Motor neuron (in vitro differentiated cells): ENCODE results near the gene EPOP. TPM values are rescaled to one million over a fixed set of nuclear protein-coding genes. Genes with fewer than 3 reads are reported as not detected.
"Not testable (repeated sequence)": the region's sequence is repeated elsewhere in the genome, so short reads cannot be mapped to it uniquely, and the experiment has no call there.

Experiments used
- ATAC-seq, 8 experiments: fragments of 200-7000 bp; cut with Tn5 transposase; replicated peaks in 6 of 8; 2 replicates each; pipeline ENCODE4 v1.8.0; 2021; ENCODE audit warnings: mild to moderate bottlenecking in 8 of 8, moderate library complexity in 8 of 8
- H3K27ac ChIP-seq, 2 donors: fragments of 250-450 bp; sonication (Bioruptor Pico); 2 replicates each; pipeline ENCODE4 v1.9.0; 2021; ENCODE audit warnings: antibody characterized with exemption in 2 of 2, mild to moderate bottlenecking in 2 of 2, moderate library complexity in 1 of 2
- H3K4me1 ChIP-seq, 2 donors: fragments of 250-450 bp; sonication (Bioruptor Pico); replicated peaks in 1 of 2; 2 replicates each; pipeline ENCODE4 v1.6.1; 2021; ENCODE audit warnings: antibody characterized with exemption in 2 of 2, mild to moderate bottlenecking in 2 of 2, moderate library complexity in 1 of 2
- H3K4me3 ChIP-seq, 5 donors: fragments of 250-450 bp; sonication (Bioruptor Pico); 2 replicates each; pipeline ENCODE4 v1.9.0; 2021; ENCODE audit warnings: antibody characterized with exemption in 5 of 5, mild to moderate bottlenecking in 5 of 5, moderate library complexity in 4 of 5
- WGBS, 10 experiments: fragments of 450-650 bp; shearing (Covaris generic); methylation state at CpG; one replicate each; pipeline ENCODE4 v1.0.0; 2022; 5-methylcytosine and 5-hydroxymethylcytosine counted together
- in situ Hi-C, 9 experiments: fragments of 400-800 bp; cut with MboI; loops; one replicate each; pipeline ENCODE4 v1.15.0; 2021; ENCODE audit warnings: low sequenced_read_pairs in 9 of 9, low pct_unique_long_range_greater_than_20kb in 2 of 9; ENCODE audit not compliant: unreplicated experiment in 9 of 9
- total RNA-seq, 8 experiments: library from RNA; unstranded; fragments of 300-600 nt; gene quantifications; 2 replicates each; pipeline versions ENCODE4 v1.2.3 to v1.2.4, GENCODE V29; 2022

Gene EPOP
- total RNA-seq, 8 experiments from 2014 or later = 0.60 to 8.8 (median 1.4) TPM

DNA sequence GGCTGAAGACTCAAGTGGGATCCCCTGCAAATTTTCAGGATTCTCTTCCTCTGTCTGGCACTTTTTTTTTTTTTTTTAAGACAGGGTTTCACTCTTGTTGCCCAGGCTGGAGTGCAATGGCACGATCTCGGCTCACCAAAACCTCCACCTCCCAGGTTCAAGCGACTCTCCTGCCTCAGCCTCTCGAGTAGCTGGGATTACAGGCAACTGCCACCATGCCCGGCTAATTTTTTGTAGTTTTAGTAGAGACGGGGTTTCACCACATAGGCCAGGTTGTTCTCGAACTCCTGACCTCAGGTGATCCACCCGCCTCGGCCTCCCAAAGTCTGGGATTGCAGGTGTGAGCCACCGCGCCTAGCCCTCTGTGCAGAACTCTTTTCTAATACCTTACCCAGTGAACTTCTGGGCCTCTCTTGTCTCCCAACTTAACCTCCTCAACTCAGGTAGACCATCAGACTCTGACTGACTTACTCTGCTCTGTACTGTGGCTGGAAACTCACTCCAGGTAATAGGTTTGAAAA is 24.0 kb downstream of the EPOP start:
- in situ Hi-C loops = loop anchor here in 4 of 9 experiments (25.0 kb wide), 3 partner anchors 88 to 138 kb away; no protein-coding TSS in a partner anchor
- H3K4me3 ChIP-seq, ATAC-seq, H3K27ac ChIP-seq: not testable (repeated sequence)
- WGBS, 10 experiments = 60 to 92% (median 89%) methylated on average over 1 to 9 of the region's 11 CpGs; no CpG with 5 or more reads in 4 of the 10 experiments
- peaks cover 12 to 20% of the 10 kb centered on the region in 2 donors for H3K4me1 ChIP-seq

DNA sequence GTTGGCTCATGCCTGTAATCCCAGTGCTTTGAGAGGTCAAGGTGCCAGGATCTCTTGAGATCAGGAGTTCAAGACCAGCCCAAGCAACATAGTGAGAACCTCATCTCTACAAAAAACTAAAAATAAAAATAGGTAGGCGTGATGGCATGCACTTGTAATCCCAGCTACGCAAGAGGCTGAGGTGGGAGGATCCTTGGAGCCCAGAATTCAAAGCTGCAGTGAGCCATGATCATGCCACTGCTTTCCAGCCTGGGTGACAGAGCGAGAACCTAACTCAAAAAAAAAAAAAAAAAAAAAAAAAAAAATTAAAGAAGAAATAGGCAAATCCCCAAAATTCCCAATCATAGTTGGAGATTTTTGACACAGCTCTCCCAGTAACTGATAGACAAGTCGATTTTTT is 36.8 kb downstream of the EPOP start:
- no peak overlapping the region for H3K27ac ChIP-seq
- H3K4me1 ChIP-seq = no peaks in the 10 kb centered on the region
- ATAC-seq = no peak
- no peak overlapping the region for H3K4me3 ChIP-seq
- 42 to 91% (median 84%) methylated on average over 2 to 4 of the region's 4 CpGs for WGBS, 10 experiments
- in situ Hi-C loops = no loop called here

DNA sequence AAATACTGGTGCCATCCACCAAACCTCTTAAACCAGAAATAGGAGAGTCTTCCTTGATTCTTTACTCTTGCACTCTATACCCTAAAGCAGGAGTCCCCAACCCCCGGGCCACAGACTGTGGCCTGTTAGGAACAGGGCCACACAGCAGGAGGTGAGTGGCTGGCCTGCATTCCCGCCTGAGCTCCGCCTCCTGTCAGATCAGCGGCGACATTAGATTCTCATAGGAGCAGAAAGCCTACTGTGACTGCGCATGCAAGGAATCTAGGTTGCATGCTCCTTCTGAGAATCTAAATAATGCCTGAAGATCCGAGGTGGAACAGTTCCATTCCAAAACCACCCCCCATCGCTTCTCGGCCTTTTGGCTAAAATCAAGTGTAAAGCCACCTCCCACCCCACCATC is 38.7 kb downstream of the EPOP start:
- Histone ChIP-seq H3K4me3 (no peak overlapping the region), H3K4me1 (no peaks in the 10 kb centered on the region), H3K27ac (no peak overlapping the region)
- in situ Hi-C loops = no loop called here
- WGBS, 10 experiments = 0 to 80% (median 46%) methylated on average over 1 to 7 of the region's 9 CpGs; no CpG with 5 or more reads in 2 of the 10 experiments
- no peak for ATAC-seq

DNA sequence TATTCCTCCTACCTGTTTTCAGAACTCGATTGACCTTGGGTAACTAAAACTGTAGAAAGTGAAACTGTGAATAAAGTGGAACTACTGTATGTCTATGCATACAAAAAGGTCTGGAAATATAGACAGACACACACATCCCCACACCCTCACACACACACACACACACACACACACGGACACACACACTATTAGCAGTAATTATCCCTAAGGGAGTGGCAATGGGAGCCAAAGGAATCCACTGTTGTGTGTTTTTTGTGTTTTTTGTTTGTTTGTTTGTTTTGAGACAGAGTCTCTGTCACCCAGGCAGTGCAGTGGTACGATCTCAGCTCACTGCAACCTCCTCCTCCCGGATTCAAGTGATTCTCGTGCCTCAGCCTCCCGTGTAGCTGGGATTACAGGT is 42.4 kb downstream of the EPOP start:
- ATAC-seq = no peak
- Histone ChIP-seq H3K27ac (no peak overlapping the region), H3K4me1 (no peaks in the 10 kb centered on the region), H3K4me3 (no peak overlapping the region)
- in situ Hi-C loops = no loop called here
- WGBS, 10 experiments = 64 to 100% (median 85%) methylated on average over 2 to 6 of the region's 6 CpGs; no CpG with 5 or more reads in 4 of the 10 experiments

DNA sequence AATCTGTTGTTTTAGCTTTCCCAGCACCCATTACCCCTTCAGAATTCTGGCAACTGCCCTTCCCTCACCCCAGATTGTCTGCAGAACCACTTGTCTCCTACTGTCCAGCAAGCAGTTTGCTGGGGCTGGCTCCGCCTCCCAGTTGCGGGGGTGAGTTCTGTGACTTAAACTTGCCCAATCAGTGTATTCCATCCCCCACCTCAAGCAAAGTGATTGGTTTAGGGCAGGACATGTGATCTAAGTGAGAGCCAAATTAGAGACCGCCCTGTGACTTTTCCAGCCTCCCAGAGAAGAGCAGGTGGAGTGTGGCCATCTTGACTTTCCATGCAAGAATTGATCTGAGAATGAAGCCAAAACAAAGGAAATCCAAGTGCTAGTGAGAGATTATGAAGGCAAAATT is 46.3 kb downstream of the EPOP start:
- WGBS, 10 experiments = 50 to 100% (median 67%) methylated on average over 1 to 3 of the region's 3 CpGs; no CpG with 5 or more reads in 3 of the 10 experiments
- peak in 1 of 8 experiments; percentile 47 for ATAC-seq
- in situ Hi-C loops = no loop called here
- Histone ChIP-seq H3K27ac (no peak overlapping the region), H3K4me1 (no peaks in the 10 kb centered on the region), H3K4me3 (no peak overlapping the region)

DNA sequence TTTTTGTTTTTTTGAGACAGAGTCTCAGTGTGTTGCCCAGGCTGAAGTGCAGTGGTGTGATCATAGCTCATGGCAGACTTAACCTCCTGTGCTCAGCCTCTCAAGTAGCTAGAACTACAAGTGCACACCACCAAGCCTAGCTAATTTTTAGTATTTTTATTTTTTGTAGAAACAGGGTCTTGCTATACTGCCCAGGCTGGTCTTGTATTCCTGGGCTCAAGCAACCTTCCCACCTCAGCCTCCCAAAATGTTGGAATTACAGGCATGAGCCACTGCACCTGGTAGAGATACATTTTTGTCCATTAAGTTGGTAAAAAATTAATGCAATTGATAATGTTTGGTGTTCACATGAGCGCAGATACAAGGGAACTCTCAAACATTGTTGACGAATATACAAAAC is 46.8 kb downstream of the EPOP start:
- WGBS, 10 experiments = 40 to 100% (median 97%) methylated on average over 1 to 2 of the region's 2 CpGs; no CpG with 5 or more reads in 2 of the 10 experiments
- H3K27ac ChIP-seq = no peak overlapping the region
- ATAC-seq = no peak
- in situ Hi-C loops = no loop called here
- H3K4me3 ChIP-seq = no peak overlapping the region
- H3K4me1 ChIP-seq = no peaks in the 10 kb centered on the region

DNA sequence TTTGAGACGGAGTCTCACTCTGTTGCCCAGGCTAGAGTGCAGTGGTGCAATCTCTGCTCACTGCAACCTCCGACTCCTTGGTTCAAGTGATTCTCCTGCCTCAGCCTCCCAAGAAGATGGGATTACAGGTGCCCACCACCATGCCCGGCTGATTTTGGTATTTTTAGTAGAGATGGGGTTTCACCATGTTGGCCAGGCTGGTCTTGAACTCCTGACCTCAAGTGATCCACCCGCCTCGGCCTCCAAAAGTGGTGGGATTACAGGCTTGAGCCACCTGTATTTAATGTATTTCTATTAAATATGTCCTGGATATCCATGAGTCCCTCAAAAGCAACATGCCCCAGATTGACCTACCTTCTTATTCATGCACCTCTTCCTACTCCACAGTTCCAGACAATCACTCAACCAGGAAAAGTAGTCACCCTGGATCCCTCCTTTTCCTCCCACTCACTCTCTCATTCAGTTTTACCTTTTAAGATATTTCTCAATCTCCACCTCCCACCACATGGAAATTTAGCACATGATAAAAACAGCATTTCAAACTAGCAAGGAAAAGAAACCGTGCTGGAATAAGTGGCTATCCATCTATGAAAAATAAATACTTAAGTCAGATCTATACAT is 48.0 kb downstream of the EPOP start:
- H3K4me3 ChIP-seq, ATAC-seq, H3K4me1 ChIP-seq, in situ Hi-C loops, H3K27ac ChIP-seq: not testable (repeated sequence)
- WGBS, 10 experiments = 43 to 100% (median 83%) methylated on average over 1 to 6 of the region's 6 CpGs

DNA sequence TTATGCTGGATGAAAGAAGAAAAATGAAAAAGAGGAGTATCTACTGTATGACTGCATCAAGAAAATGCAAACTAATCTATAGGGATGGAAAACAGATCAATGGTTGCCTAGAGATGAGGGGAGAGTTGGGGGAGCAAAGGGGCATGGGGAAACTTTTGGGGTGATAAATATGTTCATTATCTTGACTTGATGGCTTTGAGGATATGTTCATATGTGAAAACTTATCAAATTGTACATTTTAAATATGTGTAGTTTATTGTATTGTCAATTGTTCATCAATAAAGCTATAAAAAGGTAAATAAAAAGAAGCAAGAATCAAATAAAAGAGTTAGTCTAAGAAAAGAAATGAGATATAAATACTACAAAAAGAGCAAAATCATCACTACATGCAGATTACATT is 49.3 kb downstream of the EPOP start:
- in situ Hi-C loops = no loop called here
- no peak for ATAC-seq
- Histone ChIP-seq H3K4me1 (peaks cover 0 to 3% of the 10 kb centered on the region in 2 donors), H3K4me3 (no peak overlapping the region), H3K27ac (no peak overlapping the region)

DNA sequence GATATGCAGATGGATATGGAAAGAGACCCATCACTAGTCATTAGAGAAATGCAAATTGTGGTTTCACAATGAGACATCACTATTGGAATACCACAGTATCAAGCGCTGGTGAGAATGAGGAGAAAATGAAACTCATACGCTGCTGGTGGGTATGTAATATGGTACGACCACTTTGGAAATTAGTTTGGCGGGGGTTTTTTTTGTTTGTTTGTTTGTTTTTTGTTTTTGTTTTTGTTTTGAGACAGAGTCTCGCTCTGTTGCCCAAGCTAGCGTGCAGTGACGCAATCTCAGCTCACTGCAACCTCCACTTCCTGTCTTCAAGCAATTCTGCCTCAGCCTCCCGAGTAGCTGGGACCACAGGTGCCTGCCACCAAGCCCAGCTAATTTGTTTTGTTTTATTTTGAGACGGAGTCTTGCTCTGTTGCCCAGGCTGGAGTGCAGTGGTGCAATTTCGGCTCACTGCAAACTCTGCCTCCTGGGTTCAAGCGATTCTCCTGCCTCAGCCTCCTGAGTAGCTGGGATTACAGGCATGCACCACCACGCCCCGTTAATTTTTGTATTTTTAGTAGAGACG is 49.9 kb downstream of the EPOP start:
- 40 to 100% (median 92%) methylated on average over 1 to 14 of the region's 14 CpGs; no CpG with 5 or more reads in 1 of the 10 experiments for WGBS, 10 experiments

More for the DNA sequence above, 49.9 kb downstream of the EPOP start:
- peak in 3 of 8 experiments; percentile 89 to 99 (median 89) for ATAC-seq
- H3K27ac ChIP-seq, H3K4me1 ChIP-seq, in situ Hi-C loops, H3K4me3 ChIP-seq: not testable (repeated sequence)

Other genes with a start within 250 kb of the EPOP start
- gene ARHGAP23, start 246.5 kb downstream of the EPOP start, total RNA-seq = 10 to 100 TPM in 6 of 8 experiments, 1 to 10 TPM in 2; 5.2 to 21.1 (median 14.0) TPM
- 10 to 100 TPM in 5 of 8 experiments, 1 to 10 TPM in 1, under 1 TPM in 2; 0.71 to 21.2 (median 14.9) TPM for gene SRCIN1, start 69.0 kb downstream of the EPOP start, total RNA-seq
- gene MLLT6, start 30.3 kb upstream of the EPOP start, total RNA-seq = 100 to 1,000 TPM in 1 of 8 experiments, 10 to 100 TPM in 7; 14.8 to 126 (median 22.9) TPM
- gene CISD3, start 55.4 kb upstream of the EPOP start, total RNA-seq = 10 to 100 TPM in 3 of 8 experiments, 1 to 10 TPM in 5; 2.5 to 23.8 (median 6.2) TPM
- gene PCGF2, start 73.4 kb upstream of the EPOP start, total RNA-seq = 10 to 100 TPM in 7 of 8 experiments, 1 to 10 TPM in 1; 5.2 to 23.3 (median 16.8) TPM
- 100 to 1,000 TPM; 175 to 405 (median 249) TPM for gene PSMB3, start 77.8 kb upstream of the EPOP start, total RNA-seq
- 10 to 100 TPM; 25.0 to 81.1 (median 67.2) TPM for gene PIP4K2B, start 124.6 kb upstream of the EPOP start, total RNA-seq
- gene CWC25, start 150.4 kb upstream of the EPOP start, total RNA-seq = 10 to 100 TPM; 12.4 to 21.1 (median 16.2) TPM
- 1,000 to 10,000 TPM; 1,875 to 3,258 (median 2,470) TPM for gene RPL23, start 178.8 kb upstream of the EPOP start, total RNA-seq
- 10 to 100 TPM; 33.2 to 95.1 (median 48.3) TPM for gene LASP1, start 195.1 kb upstream of the EPOP start, total RNA-seq